Lower lobe of right lung (tissue), 2 donors: ENCODE measurements around the gene BTBD16. TPM values are rescaled to one million over a fixed set of nuclear protein-coding genes. Genes with fewer than 3 reads are reported as not detected.

Experiments used
- ATAC-seq, 2 donors: fragments of 200-7000 bp; cut with Tn5 transposase; one replicate each; pipeline ENCODE4 v1.9.1; 2020 to 2022; ENCODE audit warnings: mild to moderate bottlenecking in 2 of 2, moderate library complexity in 2 of 2
- DNase-seq: peaks from one replicate; pipeline ENCODE4 v3.0.0-alpha.2; 2020
- H3K27ac ChIP-seq: fragments of 200-600 bp; one replicate; pipeline ENCODE4 v1.8.0; 2022
- H3K27me3 ChIP-seq: fragments of 200-600 bp; one replicate; pipeline ENCODE4 v1.8.0; 2022; ENCODE audit warnings: low read depth
- H3K36me3 ChIP-seq: fragments of 200-600 bp; one replicate; pipeline ENCODE4 v1.8.0; 2022; ENCODE audit warnings: mild to moderate bottlenecking
- H3K4me1 ChIP-seq: fragments of 200-600 bp; one replicate; pipeline ENCODE4 v1.8.0; 2022
- H3K4me3 ChIP-seq: fragments of 200-600 bp; one replicate; pipeline ENCODE4 v1.8.0; 2022; ENCODE audit warnings: mild to moderate bottlenecking
- H3K9me3 ChIP-seq: fragments of 200-600 bp; one replicate; pipeline ENCODE4 v1.8.0; 2022
- intact Hi-C: fragments of 100-400 bp; cut with DNase I; formaldehyde crosslinking; loops from one replicate; pipeline ENCODE4 v1.11.0; 2022
- total RNA-seq: library from RNA; stranded (reverse); fragmentation: NEBNext Ultra II Directional; extraction: Animal tissue kit (Norgen Biotek cat#: 25700); gene quantifications from one replicate; pipeline ENCODE4 v1.2.1, GENCODE V29; 2021
- TF ChIP-seq, protein P1 (sequence below): fragments of 200-600 bp; IDR thresholded peaks from one replicate; pipeline ENCODE4 v1.8.0; 2022; ENCODE audit warnings: antibody characterized with exemption, mild to moderate bottlenecking
- donor health status: DM: no; HTN: yes; CAD: no; lungs with severe emphysema.

The BTBD16 gene
- total RNA-seq, 1 donor from 2014 or later, result 0.62 TPM

DNA sequence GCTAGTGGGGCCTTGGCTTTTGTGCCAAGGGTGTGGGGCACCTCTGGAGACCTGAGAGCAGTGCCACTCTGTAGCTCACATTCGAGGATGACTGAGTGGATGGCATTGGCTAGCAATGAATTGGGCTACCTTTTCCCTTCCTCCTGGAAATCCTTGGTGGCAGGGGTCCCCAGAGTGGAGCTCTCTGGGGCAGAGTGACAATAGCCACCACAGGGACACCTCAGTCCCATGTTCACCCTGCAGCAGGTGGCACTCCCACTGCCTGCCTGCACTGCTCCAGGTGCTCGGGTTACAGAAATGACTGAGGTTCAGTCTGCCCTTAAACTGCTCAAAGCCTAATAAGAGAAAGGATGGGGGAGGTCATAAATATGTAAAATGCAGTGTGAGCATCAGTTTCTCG is 17.8 kb downstream of the BTBD16 start:
- ATAC-seq (no peak), DNase-seq (no peak)
- TF ChIP-seq, protein P1, sequence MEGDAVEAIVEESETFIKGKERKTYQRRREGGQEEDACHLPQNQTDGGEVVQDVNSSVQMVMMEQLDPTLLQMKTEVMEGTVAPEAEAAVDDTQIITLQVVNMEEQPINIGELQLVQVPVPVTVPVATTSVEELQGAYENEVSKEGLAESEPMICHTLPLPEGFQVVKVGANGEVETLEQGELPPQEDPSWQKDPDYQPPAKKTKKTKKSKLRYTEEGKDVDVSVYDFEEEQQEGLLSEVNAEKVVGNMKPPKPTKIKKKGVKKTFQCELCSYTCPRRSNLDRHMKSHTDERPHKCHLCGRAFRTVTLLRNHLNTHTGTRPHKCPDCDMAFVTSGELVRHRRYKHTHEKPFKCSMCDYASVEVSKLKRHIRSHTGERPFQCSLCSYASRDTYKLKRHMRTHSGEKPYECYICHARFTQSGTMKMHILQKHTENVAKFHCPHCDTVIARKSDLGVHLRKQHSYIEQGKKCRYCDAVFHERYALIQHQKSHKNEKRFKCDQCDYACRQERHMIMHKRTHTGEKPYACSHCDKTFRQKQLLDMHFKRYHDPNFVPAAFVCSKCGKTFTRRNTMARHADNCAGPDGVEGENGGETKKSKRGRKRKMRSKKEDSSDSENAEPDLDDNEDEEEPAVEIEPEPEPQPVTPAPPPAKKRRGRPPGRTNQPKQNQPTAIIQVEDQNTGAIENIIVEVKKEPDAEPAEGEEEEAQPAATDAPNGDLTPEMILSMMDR, result no peak
- H3K4me3 ChIP-seq, result no peak overlapping the region
- H3K9me3 ChIP-seq, result no peaks in the 10 kb centered on the region
- H3K27me3 ChIP-seq, result no peaks in the 10 kb centered on the region
- no peaks in the 10 kb centered on the region for H3K4me1 ChIP-seq
- no peaks in the 10 kb centered on the region for H3K36me3 ChIP-seq
- no peak overlapping the region for H3K27ac ChIP-seq
- intact Hi-C loops, result no loop called here

DNA sequence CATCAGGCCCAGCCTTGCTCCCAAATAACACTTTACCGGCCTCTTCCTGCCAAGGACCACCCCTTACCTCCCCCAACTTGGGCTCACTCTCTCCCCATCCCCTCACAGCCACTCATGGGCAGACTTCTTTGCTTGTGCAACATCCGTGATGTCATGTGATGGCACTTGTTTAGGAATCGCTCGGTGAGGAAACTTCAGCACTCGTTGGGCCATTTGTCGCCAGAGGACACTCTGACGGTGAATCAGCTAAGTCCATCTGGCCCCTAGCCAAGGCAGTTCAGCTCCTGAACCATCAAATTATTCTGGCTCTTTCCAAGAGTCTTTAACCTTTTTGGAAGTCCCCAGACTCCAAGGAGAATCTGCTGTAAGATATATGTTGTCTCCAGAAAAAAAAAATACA is 19.2 kb downstream of the BTBD16 start:
- H3K4me1 ChIP-seq, result no peaks in the 10 kb centered on the region
- no peak for DNase-seq
- intact Hi-C loops, result no loop called here

DNA sequence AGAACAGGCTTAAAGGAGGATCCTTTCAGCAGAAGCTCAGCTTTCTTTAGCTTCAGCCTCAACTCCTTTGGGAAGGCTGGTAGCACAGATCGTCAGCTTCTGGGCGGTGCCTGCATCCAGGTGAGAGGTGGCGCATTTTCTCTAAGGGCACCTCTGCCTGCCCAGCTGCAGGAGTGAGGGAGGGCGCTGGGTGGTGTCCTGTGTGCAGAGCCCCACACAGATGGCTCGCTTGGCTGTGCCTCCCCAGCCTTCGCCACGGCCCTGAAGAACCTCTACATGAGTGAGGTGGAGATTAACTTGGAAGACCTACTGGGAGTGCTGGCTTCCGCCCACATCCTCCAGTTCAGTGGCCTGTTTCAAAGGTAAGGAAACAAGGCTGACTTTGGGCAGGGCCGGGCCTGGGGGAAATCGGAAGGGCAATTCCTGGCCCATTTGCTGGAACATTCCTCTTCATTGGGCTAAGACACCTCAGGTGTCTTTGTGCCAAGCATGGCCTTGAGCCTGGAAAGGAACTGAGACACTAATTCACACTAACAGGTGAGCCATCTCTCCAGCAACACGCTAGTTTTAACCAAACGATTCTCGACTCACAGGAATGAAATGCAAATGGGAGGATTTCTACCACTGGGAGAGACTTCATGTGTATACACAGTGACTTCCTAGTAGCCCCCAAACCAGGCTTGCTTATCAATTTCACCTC is 19.9 kb downstream of the BTBD16 start:
- DNase-seq, result no peak
- Histone ChIP-seq H3K9me3 (no peaks in the 10 kb centered on the region), H3K4me3 (no peak overlapping the region), H3K27ac (no peak overlapping the region), H3K36me3 (no peaks in the 10 kb centered on the region), H3K27me3 (no peaks in the 10 kb centered on the region), H3K4me1 (no peaks in the 10 kb centered on the region)
- intact Hi-C loops, result no loop called here
- TF ChIP-seq, protein P1, result no peak
- no peak for ATAC-seq

More for the DNA sequence above, 19.2 kb downstream of the BTBD16 start:
- no peak overlapping the region for H3K27ac ChIP-seq
- H3K36me3 ChIP-seq, result no peaks in the 10 kb centered on the region
- H3K9me3 ChIP-seq, result no peaks in the 10 kb centered on the region
- ATAC-seq, result no peak
- no peaks in the 10 kb centered on the region for H3K27me3 ChIP-seq
- no peak overlapping the region for H3K4me3 ChIP-seq
- TF ChIP-seq, protein P1, result no peak

DNA sequence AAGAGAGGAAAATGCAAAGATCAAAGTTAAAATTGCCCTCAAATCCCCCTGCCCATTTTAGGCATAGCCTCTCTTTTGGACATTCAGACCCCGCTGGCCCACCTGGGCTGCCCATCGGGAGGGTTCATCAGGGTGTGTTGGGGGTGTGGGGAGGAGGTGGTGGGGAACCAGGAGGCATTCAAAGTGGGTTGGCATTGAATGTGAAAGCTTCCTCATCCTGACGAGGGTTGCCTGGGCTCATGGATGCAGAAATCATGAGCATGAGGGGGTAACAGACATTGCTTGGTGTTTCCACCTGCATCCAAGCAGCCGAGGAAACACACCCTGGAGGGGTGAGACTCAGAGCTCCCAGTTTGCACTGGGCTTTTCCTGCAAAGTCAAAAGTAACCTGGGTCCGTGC is 20.6 kb downstream of the BTBD16 start:
- no peak overlapping the region for H3K27ac ChIP-seq
- intact Hi-C loops, result no loop called here
- no peak for ATAC-seq

DNA sequence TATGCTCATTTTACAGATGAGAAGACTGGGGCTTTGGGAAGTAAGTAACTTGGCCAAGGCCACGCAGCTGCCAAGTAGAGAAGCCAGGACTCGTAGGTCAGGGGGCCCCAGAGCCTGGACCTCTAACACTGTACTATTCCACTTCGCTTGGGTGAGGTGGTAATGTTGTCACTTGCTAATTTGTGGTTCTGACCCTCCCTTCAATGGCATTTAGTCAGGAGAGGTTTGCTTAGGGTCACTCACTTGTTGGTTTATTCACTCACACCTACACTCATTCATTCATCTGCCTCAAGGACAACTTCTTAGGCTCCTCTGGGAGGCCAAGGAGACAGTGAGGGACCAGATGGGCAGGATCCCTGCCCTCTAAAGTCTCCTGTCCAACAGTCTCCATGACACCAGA is 21.3 kb downstream of the BTBD16 start:
- H3K27ac ChIP-seq, result no peak overlapping the region
- TF ChIP-seq, protein P1, result no peak
- no peaks in the 10 kb centered on the region for H3K36me3 ChIP-seq
- no peak overlapping the region for H3K4me3 ChIP-seq
- DNase-seq (no peak), ATAC-seq (peak in 1 of 2 donors; percentile 19)
- intact Hi-C loops, result no loop called here
- no peaks in the 10 kb centered on the region for H3K9me3 ChIP-seq
- no peaks in the 10 kb centered on the region for H3K4me1 ChIP-seq
- no peaks in the 10 kb centered on the region for H3K27me3 ChIP-seq

More for the DNA sequence above, 20.6 kb downstream of the BTBD16 start:
- TF ChIP-seq, protein P1, result no peak
- Histone ChIP-seq H3K4me1 (no peaks in the 10 kb centered on the region), H3K9me3 (no peaks in the 10 kb centered on the region), H3K4me3 (no peak overlapping the region), H3K27me3 (no peaks in the 10 kb centered on the region), H3K36me3 (no peaks in the 10 kb centered on the region)
- DNase-seq, result no peak
